Gastrocnemius medialis (tissue), 4 donors: Measurements from ENCODE around the gene COG7.

ENCODE experiments used
- CTCF ChIP-seq, 5 experiments: fragments of 450-650 bp in 3 of 5; fragments of 200-600 bp in 2 of 5; sonication (generic) in 2 of 5; IDR thresholded peaks in 4 of 5; conservative IDR thresholded peaks in 1 of 5; 1 replicate in 4 of 5; 2 replicates in 1 of 5; pipeline ENCODE4 v1.5.1; 2016 to 2019; ENCODE audit warnings: antibody characterized with exemption in 5 of 5, mild to moderate bottlenecking in 3 of 5, moderate library complexity in 3 of 5
- POLR2A ChIP-seq, 2 donors: fragments of 450-650 bp; IDR thresholded peaks; one replicate each; pipeline ENCODE4 v1.6.1; 2017; ENCODE audit warnings: antibody characterized with exemption in 2 of 2, mild to moderate bottlenecking in 2 of 2, moderate library complexity in 2 of 2

- TF ChIP-seq POLR2A (IDR thresholded peaks at IDR 0.05) = no peak
- TF ChIP-seq CTCF (IDR thresholded peaks at IDR 0.05 in 4 of 5, conservative IDR thresholded peaks at IDR 0.05 in 1 of 5) = no peak
Measured at GRCh38 chr16:23497543-23497868, 44.5 kb upstream of the COG7 start.
